Thoracic aorta (tissue), 2 donors: ENCODE measurements around the gene SETD6. TPM values are rescaled to one million over a fixed set of nuclear protein-coding genes. Genes with fewer than 3 reads are reported as not detected.

Source experiments
- ATAC-seq: fragments of 150-250 bp; one replicate; pipeline ENCODE4 v1.8.0; 2017; ENCODE audit warnings: low read depth; ENCODE audit not compliant: insufficient number of reproducible peaks, low FRiP score
- DNase-seq: peaks from one replicate; pipeline ENCODE4 v3.0.0-alpha.2; 2020; ENCODE audit warnings: low spot score
- H3K27ac ChIP-seq, 2 donors: fragments of 200-600 bp; sonication (generic); 1 replicate in 1 of 2; 2 replicates in 1 of 2; pipeline ENCODE4 v1.5.1; 2016; ENCODE audit warnings: mild to moderate bottlenecking in 2 of 2, moderate library complexity in 2 of 2
- H3K27me3 ChIP-seq: fragments of 200-600 bp; sonication (generic); replicated peaks from 2 replicates; pipeline ENCODE4 v1.6.0; 2016; ENCODE audit warnings: mild to moderate bottlenecking; ENCODE audit not compliant: insufficient read depth
- H3K36me3 ChIP-seq: fragments of 200-600 bp; sonication (generic); one replicate; pipeline ENCODE4 v1.5.1; 2016
- H3K4me1 ChIP-seq, 2 donors: fragments of 200-600 bp; sonication (generic); 1 replicate in 1 of 2; 2 replicates in 1 of 2; pipeline versions ENCODE4 v1.5.1 to v1.6.0; 2016; ENCODE audit warnings: low read depth in 2 of 2, mild to moderate bottlenecking in 1 of 2; ENCODE audit not compliant: control insufficient read depth in 1 of 2
- H3K4me3 ChIP-seq: fragments of 200-600 bp; sonication (generic); 2 replicates; pipeline ENCODE4 v1.5.1; 2016; ENCODE audit warnings: mild to moderate bottlenecking
- H3K9me3 ChIP-seq: fragments of 200-600 bp; sonication (generic); 2 replicates; pipeline ENCODE4 v1.5.1; 2016
- total RNA-seq, 2 donors: library from RNA; depleted of rRNA; stranded (reverse); fragments of >200 nt; gene quantifications; one replicate each; pipeline versions ENCODE4 v1.1.0 to v1.2.3, GENCODE V29; 2016
- TF ChIP-seq, protein P1 (sequence below): fragments of 200-600 bp; sonication (generic); IDR thresholded peaks from one replicate; pipeline ENCODE4 v1.5.1; 2019; ENCODE audit warnings: antibody characterized with exemption

Gene SETD6
- total RNA-seq, 2 donors from 2014 or later, result 19.2 to 47.3 TPM

DNA sequence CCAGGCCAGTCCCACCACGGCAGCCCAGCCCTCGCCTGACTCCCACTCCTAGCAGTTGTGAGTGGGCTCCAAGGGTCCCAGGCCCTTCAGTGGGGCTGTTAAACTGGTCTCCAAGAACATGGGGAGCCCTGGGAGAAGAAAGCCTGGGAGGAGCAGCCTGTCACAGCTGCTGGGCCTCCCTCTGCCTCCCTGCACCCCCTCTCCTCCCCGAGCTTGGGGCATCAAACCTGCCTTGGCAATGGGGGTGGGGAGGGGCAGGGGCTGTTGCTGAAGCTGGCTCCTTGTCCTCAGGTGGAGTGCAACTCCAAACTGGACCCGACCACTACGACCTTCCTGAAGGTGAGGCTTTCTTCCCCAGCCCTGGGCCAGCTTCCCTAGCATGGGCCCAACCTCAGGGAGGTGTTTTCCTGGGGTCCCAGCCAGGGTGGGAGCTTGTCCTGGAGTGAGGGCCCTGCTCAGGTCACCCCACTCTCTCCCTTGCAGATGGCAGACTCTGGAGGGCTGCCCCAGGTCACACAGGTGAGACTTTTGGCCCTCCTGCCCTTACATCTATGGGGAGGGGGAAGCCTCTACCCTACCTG is 6.6 kb upstream of the SETD6 start:
- Histone ChIP-seq H3K9me3 (no peaks in the 10 kb centered on the region), H3K4me1 (no peaks in the 10 kb centered on the region), H3K4me3 (no peak overlapping the region), H3K27me3 (no peaks in the 10 kb centered on the region), H3K27ac (no peak overlapping the region), H3K36me3 (no peaks in the 10 kb centered on the region)
- ATAC-seq, result no peak
- TF ChIP-seq, protein P1, sequence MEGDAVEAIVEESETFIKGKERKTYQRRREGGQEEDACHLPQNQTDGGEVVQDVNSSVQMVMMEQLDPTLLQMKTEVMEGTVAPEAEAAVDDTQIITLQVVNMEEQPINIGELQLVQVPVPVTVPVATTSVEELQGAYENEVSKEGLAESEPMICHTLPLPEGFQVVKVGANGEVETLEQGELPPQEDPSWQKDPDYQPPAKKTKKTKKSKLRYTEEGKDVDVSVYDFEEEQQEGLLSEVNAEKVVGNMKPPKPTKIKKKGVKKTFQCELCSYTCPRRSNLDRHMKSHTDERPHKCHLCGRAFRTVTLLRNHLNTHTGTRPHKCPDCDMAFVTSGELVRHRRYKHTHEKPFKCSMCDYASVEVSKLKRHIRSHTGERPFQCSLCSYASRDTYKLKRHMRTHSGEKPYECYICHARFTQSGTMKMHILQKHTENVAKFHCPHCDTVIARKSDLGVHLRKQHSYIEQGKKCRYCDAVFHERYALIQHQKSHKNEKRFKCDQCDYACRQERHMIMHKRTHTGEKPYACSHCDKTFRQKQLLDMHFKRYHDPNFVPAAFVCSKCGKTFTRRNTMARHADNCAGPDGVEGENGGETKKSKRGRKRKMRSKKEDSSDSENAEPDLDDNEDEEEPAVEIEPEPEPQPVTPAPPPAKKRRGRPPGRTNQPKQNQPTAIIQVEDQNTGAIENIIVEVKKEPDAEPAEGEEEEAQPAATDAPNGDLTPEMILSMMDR, result no peak
- DNase-seq, result no peak

DNA sequence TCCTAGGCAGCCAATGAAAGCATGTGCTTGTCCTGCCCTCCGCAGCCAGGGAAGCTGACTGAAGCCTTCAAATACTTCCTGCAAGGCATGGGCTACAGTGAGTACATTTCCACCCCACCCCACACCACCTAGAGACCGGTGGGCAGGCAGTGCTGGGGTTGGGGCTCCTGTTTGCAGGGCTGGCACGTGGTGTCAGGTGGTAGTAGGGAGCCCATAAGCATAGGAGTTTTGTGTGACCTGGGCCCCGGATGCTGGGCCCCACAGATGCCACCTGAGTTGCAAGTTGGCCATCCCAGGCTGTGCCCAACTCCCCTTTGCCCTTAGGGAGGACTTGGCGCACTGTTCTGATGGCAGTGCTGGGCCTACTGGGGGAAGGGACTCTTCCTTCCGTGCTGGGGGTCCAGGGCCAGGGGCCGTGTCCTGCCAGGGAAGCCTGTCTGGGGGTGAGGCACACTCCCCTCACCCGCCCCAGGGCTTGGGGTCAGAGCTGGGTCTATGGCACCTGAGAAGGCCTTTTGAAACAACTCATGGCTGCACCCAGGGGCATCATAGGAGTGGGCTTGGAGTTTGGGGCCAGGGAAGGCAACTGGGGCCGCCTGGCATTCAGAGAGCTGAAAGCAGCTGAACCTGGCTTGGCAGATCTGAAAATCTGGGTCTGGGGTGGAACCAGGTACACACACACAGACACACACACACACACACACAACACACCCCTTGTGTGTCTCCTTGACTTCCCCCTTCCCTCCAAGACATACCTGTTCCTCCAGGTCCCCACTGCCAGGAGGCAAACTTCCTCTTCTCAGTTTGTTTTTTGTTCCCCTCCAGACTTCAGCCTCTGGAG is 5.8 kb upstream of the SETD6 start:
- H3K36me3 ChIP-seq, result no peaks in the 10 kb centered on the region
- DNase-seq, result no peak
- no peak overlapping the region for H3K27ac ChIP-seq
- no peak for ATAC-seq
- TF ChIP-seq, protein P1, result no peak
- H3K27me3 ChIP-seq, result no peaks in the 10 kb centered on the region
- H3K4me1 ChIP-seq, result peaks cover 0 to 2% of the 10 kb centered on the region in 2 donors
- no peaks in the 10 kb centered on the region for H3K9me3 ChIP-seq
- no peak overlapping the region for H3K4me3 ChIP-seq

DNA sequence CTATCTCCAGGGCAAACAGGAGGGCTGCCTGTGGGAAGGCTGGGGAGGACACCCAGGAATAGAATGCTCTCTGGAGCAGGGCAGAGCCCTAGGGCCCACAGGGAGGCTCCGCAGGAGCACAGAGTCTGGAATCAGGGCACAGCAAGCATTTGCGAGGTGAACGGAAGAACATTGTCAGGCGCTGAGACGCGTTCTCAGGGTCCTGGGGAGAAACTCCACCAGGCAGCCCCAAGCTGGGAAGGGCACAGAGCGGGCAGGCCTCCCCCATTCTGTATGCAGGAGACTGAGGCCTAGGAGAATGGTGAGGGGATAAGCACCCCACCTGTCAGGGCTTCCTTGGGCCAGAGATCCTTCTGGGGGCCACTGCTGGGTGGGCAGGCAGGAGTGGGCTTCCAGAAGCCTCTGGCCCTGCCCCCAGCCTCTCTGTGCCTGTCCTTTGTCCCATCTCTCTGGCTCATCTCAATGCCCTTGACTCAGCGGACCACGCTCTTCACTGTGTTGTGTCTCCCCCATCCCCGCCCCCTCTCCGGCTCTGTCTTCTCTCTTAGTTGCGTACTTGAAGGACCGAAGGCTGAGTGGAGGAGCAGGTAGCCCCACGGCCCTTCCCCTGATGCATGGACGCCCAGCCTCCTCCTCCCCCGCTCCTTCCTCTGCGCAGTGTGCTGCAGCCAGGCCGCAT is 5.1 kb upstream of the SETD6 start:
- TF ChIP-seq, protein P1, result no peak
- peaks cover 0 to 6% of the 10 kb centered on the region in 2 donors for H3K4me1 ChIP-seq
- no peak overlapping the region for H3K27ac ChIP-seq
- H3K36me3 ChIP-seq, result no peaks in the 10 kb centered on the region
- no peaks in the 10 kb centered on the region for H3K27me3 ChIP-seq
- H3K9me3 ChIP-seq, result no peaks in the 10 kb centered on the region
- ATAC-seq (no peak), DNase-seq (no peak)
- no peak overlapping the region for H3K4me3 ChIP-seq

DNA sequence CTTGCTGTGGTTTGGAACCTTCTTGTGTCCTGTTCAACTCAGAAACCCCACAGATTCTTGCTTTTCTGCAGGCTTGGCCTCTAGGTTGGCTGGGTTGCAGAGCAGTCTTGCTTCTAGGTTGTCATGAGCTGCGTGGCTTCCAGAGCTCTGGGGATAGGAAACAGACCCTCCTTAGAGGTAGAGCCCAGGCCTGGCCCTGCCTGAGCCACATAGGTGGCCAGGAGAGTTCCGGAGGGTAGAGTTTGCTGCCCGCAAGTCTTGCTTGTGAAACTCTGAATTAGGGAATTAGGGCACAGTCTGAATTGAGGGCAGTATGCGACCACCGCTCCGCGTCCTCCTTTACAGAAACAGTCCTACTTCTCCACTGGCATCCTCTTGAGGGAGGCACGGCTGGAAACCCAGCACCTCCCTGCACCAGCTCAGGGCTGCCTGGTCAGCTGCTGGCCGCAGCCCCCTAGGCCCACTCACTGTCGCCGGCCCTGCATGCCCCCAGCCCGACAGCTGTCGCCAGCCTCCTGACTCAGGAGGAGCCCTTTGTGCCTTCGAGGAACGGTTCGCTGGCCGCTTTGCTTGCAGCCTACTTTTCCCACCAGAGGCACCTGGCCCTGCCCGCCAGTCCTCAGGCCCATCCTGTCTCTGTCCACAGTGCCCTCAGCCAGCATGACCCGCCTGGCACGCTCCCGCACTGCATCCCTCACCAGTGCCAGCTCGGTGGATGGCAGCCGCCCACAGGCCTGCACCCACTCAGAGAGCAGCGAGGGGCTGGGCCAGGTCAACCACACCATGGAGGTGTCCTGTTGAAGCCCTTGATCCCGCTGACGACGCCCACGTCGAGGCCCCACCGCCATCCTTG is 4.3 kb upstream of the SETD6 start:
- no peak overlapping the region for H3K27ac ChIP-seq
- no peak overlapping the region for H3K4me3 ChIP-seq
- H3K27me3 ChIP-seq, result no peaks in the 10 kb centered on the region
- DNase-seq (no peak), ATAC-seq (no peak)
- H3K36me3 ChIP-seq, result no peaks in the 10 kb centered on the region
- H3K9me3 ChIP-seq, result no peaks in the 10 kb centered on the region
- peaks cover 0 to 6% of the 10 kb centered on the region in 2 donors for H3K4me1 ChIP-seq
- TF ChIP-seq, protein P1, result no peak
